ES-I3 (cell line): ENCODE measurements around the gene ST3GAL4.

Experiments used
- H3K36me3 ChIP-seq: 2 replicates; pipeline ENCODE4 v1.6.1; 2013; ENCODE audit warnings: mild to moderate bottlenecking, low read length, control low read depth, moderate library complexity; ENCODE audit not compliant: insufficient read depth
- H3K4me1 ChIP-seq: 2 replicates; pipeline ENCODE4 v1.6.1; 2013; ENCODE audit warnings: mild to moderate bottlenecking, control low read depth, low read length; ENCODE audit not compliant: insufficient read depth
- H3K9ac ChIP-seq: 2 replicates; pipeline ENCODE4 v1.6.1; 2013; ENCODE audit warnings: low read depth, mild to moderate bottlenecking, low read length, moderate library complexity
- H3K9me3 ChIP-seq: 2 replicates; pipeline ENCODE4 v1.6.1; 2013; ENCODE audit warnings: mild to moderate bottlenecking, low read length, moderate library complexity; ENCODE audit not compliant: control insufficient read depth, insufficient read depth

The ST3GAL4 gene

DNA sequence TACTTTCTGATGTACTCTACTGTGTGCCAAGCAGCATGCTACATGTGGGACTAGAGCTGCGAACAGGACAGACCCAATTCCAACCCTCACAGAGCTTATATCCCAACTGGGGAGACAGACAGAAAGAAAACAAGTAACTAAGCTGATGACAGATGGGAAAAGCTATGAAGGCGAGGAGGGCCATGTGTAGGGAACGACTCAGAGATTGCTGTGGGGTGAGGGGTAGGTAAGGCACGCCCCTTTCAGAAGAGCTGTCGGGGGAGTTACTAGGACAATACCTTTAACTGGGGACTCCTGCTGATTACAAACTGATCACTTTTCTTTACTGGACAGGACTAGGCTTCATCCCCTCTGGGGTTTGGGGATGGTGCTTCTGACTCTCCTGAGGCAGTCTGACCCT, 48.9 kb downstream of the ST3GAL4 start:
- Histone ChIP-seq H3K9ac (no peak overlapping the region), H3K9me3 (no peaks in the 10 kb centered on the region), H3K36me3 (peaks cover 6% of the 10 kb centered on the region; the same call in 1 of the 2 replicates), H3K4me1 (peaks cover 34% of the 10 kb centered on the region)

- Histone ChIP-seq H3K9ac (no peak overlapping the region), H3K36me3 (peaks cover 6% of the 10 kb centered on the region; the same call in 1 of the 2 replicates), H3K4me1 (peaks cover 34% of the 10 kb centered on the region), H3K9me3 (no peaks in the 10 kb centered on the region)
These were observed 49.9 kb downstream of the ST3GAL4 start for GRCh38 chr11:126405374-126405773.

- peaks cover 6% of the 10 kb centered on the region; the same call in 1 of the 2 replicates for H3K36me3 ChIP-seq
- no peaks in the 10 kb centered on the region for H3K9me3 ChIP-seq
- no peak overlapping the region for H3K9ac ChIP-seq
- H3K4me1 ChIP-seq: peaks cover 34% of the 10 kb centered on the region
These were observed 50.4 kb downstream of the ST3GAL4 start for GRCh38 chr11:126405906-126406305.

DNA sequence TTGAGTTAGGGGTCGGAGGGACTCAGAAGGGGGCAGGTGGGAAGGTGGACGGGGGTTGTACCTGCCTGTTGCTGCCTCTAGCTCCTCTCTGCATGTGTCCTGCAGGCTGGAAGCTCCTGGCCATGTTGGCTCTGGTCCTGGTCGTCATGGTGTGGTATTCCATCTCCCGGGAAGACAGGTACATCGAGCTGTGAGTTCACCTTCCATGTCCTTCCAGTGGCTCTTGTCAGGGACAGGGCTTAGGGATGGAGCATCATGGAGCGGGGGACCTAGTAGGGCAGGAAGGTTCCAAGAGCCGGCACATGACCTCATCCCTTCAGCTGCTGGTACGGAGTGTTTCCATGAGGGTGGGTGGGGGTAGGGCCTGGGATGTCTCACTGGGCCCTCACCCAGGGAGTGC, 50.9 kb downstream of the ST3GAL4 start:
- Histone ChIP-seq H3K4me1 (peaks cover 34% of the 10 kb centered on the region), H3K9me3 (no peaks in the 10 kb centered on the region), H3K9ac (no peak overlapping the region), H3K36me3 (peaks cover 6% of the 10 kb centered on the region; the same call in 1 of the 2 replicates)

DNA sequence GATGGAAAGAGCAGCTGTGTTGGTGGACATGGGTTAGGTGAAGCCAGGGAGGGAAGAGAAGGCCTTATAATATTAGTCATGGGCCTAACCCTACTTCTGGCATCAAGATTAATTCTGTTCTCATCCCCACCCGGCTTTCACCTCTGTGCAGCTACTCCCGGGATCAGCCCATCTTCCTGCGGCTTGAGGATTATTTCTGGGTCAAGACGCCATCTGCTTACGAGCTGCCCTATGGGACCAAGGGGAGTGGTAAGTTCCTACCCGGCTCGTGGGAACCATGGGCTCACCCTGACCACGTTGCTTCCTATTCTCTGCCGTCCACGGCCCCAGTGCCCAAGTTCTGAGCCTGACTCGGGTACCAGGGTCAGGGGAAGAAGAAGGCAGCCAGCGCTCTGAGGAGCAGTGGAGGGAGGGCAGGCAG, 51.6 kb downstream of the ST3GAL4 start:
- peaks cover 6% of the 10 kb centered on the region; the same call in 1 of the 2 replicates for H3K36me3 ChIP-seq
- H3K9ac ChIP-seq: no peak overlapping the region
- peaks cover 34% of the 10 kb centered on the region for H3K4me1 ChIP-seq

GRCh38 chr11:126407682-126408288, 52.3 kb downstream of the ST3GAL4 start:
- Histone ChIP-seq H3K36me3 (peaks cover 6% of the 10 kb centered on the region; the same call in 1 of the 2 replicates), H3K9me3 (no peaks in the 10 kb centered on the region)

More for the DNA sequence above, 51.6 kb downstream of the ST3GAL4 start:
- H3K9me3 ChIP-seq: no peaks in the 10 kb centered on the region

GRCh38 chr11:126408496-126408895, 53.0 kb downstream of the ST3GAL4 start:
- H3K9me3 ChIP-seq: no peaks in the 10 kb centered on the region
- H3K36me3 ChIP-seq: peaks cover 6% of the 10 kb centered on the region; the same call in 1 of the 2 replicates
- no peak overlapping the region for H3K9ac ChIP-seq
- H3K4me1 ChIP-seq: peaks cover 23% of the 10 kb centered on the region

More at GRCh38 chr11:126407682-126408288, 52.3 kb downstream of the ST3GAL4 start:
- Histone ChIP-seq H3K4me1 (peaks cover 31% of the 10 kb centered on the region), H3K9ac (no peak overlapping the region)

GRCh38 chr11:126408901-126409619, 53.6 kb downstream of the ST3GAL4 start:
- H3K36me3 ChIP-seq: peaks cover 6% of the 10 kb centered on the region; the same call in 1 of the 2 replicates
- H3K9ac ChIP-seq: no peak overlapping the region
- peaks cover 18% of the 10 kb centered on the region for H3K4me1 ChIP-seq
- no peaks in the 10 kb centered on the region for H3K9me3 ChIP-seq

GRCh38 chr11:126409620-126409985, 54.1 kb downstream of the ST3GAL4 start:
- H3K9ac ChIP-seq: no peak overlapping the region
- H3K9me3 ChIP-seq: no peaks in the 10 kb centered on the region
- peaks cover 6% of the 10 kb centered on the region; the same call in 1 of the 2 replicates for H3K36me3 ChIP-seq
- H3K4me1 ChIP-seq: peaks cover 12% of the 10 kb centered on the region

- no peaks in the 10 kb centered on the region for H3K9me3 ChIP-seq
- H3K9ac ChIP-seq: no peak overlapping the region
- peaks cover 6% of the 10 kb centered on the region; the same call in 1 of the 2 replicates for H3K36me3 ChIP-seq
These were observed 55.2 kb downstream of the ST3GAL4 start for GRCh38 chr11:126410649-126411048.

DNA sequence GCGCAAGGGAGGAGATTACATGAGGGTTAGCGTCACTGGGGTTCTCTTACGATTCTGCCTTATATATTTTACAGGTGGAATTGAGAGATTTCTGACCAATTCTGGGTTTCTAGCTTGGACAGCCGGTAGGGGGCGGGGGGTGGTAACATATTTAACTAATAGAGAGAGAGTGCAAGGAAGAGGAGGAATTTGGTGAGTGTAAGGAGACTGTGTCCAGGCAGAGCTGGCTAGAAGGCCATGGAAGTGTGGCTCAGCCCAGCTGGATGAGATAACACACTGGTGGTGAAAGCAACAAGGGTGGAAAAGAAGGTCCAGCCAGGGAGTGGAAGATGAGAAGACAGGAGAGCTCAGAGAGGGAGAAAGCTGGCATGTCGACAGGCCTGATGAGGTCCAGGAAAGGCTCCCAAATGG, 56.5 kb downstream of the ST3GAL4 start:
- Histone ChIP-seq H3K9me3 (no peaks in the 10 kb centered on the region), H3K36me3 (peaks cover 6% of the 10 kb centered on the region; the same call in 1 of the 2 replicates), H3K9ac (no peak overlapping the region), H3K4me1 (no peaks in the 10 kb centered on the region; the same call in 1 of the 2 replicates)

More at GRCh38 chr11:126410649-126411048, 55.2 kb downstream of the ST3GAL4 start:
- H3K4me1 ChIP-seq: peaks cover 2% of the 10 kb centered on the region; the same call in 1 of the 2 replicates

- H3K4me1 ChIP-seq: no peaks in the 10 kb centered on the region; the same call in 1 of the 2 replicates
- no peak overlapping the region for H3K9ac ChIP-seq
- H3K9me3 ChIP-seq: no peaks in the 10 kb centered on the region
- H3K36me3 ChIP-seq: peaks cover 6% of the 10 kb centered on the region; the same call in 1 of the 2 replicates
These were observed 57.9 kb downstream of the ST3GAL4 start for GRCh38 chr11:126413426-126413825.

- Histone ChIP-seq H3K36me3 (peaks cover 2% of the 10 kb centered on the region; the same call in 1 of the 2 replicates), H3K9ac (no peak overlapping the region), H3K9me3 (no peaks in the 10 kb centered on the region), H3K4me1 (no peaks in the 10 kb centered on the region; the same call in 1 of the 2 replicates)
These were observed 58.4 kb downstream of the ST3GAL4 start for GRCh38 chr11:126413843-126414405.

DNA sequence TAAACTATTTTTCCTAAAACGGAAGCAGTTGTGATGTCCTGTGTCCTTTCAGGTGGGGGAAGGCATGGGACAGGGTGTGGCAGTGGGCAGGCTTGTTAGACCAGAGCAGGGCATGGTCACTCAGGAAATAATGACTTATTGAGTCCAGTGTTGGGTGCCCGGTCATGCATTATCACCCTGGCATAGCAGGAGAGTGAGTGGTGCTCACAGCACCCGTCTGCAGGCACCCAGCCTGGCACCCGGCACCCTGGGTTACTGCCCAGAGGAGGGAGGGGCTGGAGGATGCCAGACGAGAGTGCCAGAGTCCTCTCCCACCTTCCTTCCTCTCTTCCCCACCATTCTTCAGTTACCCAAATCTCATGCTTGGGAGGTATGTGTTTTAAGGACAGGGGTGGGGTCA, 59.1 kb downstream of the ST3GAL4 start:
- no peaks in the 10 kb centered on the region for H3K9me3 ChIP-seq
- no peaks in the 10 kb centered on the region; the same call in 1 of the 2 replicates for H3K4me1 ChIP-seq
- H3K9ac ChIP-seq: no peak overlapping the region
- H3K36me3 ChIP-seq: no peaks in the 10 kb centered on the region; the same call in 1 of the 2 replicates
